Measurements from ENCODE around the gene JAK1. TPM values are rescaled to one million over a fixed set of nuclear protein-coding genes. Genes with fewer than 3 reads are reported as not detected.

The JAK1 gene
- total RNA-seq, 1 experiment from 2014 or later = 44.1 TPM

DNA sequence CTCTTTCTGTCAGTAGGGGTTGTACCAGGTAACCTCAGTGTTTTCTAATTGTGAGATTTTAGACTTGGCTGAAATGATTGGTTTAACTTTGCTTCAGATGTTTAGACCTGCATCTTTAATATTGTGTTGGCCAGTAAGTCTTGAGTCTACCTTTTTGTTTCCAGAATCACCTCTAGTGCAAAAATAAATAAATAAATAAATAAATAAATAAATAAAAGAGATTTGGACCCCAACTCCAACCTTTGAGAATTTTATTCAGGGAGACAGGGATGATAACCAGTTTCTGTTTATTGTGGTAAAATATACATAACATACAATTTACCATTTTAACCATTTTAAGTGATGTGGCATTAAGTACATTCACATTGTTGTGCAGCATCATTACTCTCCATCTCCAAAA lies 157.0 kb downstream of the JAK1 start:
- POLR2A ChIA-PET (ENCODE audit: unreplicated experiment) = no interaction called here
- DNase-seq = no peak
- Histone ChIP-seq H3K9ac (ENCODE audit: low read length) (no peak overlapping the region), H2AFZ (ENCODE audit: low read length) (no peak overlapping the region), H3K4me3 (ENCODE audit: low read length) (no peak overlapping the region), H3K9me2 (replicated peaks; ENCODE audit: low read length) (no peaks in the 10 kb centered on the region), H3K27ac (ENCODE audit: low read length) (no peak overlapping the region), H3K36me3 (ENCODE audit: low read depth, low read length) (no peaks in the 10 kb centered on the region), H4K20me1 (ENCODE audit: low read length) (no peaks in the 10 kb centered on the region), H3K4me1 (ENCODE audit: insufficient read depth, low read length) (no peaks in the 10 kb centered on the region), H3K79me2 (ENCODE audit: low read length) (no peaks in the 10 kb centered on the region), H3K27me3 (ENCODE audit: low read length) (no peaks in the 10 kb centered on the region), H3K4me2 (ENCODE audit: low read length) (no peak overlapping the region), H3K9me3 (ENCODE audit: low read length) (no peaks in the 10 kb centered on the region), H3F3A (ENCODE audit: low read length, unreplicated experiment) (no peaks in the 10 kb centered on the region)
- intact Hi-C loops (cut with micrococcal nuclease) = no loop called here
- BruUV-seq (replicated peaks) = no TSS peak
- TF ChIP-seq EZH2 (IDR thresholded peaks at IDR 0.05; ENCODE audit: low read length, unreplicated experiment) (no peak), EZH2phosphoT487 (IDR thresholded peaks at IDR 0.05; ENCODE audit: borderline replicate concordance, low read length) (no peak)
- TF ChIP-seq, protein P1, sequence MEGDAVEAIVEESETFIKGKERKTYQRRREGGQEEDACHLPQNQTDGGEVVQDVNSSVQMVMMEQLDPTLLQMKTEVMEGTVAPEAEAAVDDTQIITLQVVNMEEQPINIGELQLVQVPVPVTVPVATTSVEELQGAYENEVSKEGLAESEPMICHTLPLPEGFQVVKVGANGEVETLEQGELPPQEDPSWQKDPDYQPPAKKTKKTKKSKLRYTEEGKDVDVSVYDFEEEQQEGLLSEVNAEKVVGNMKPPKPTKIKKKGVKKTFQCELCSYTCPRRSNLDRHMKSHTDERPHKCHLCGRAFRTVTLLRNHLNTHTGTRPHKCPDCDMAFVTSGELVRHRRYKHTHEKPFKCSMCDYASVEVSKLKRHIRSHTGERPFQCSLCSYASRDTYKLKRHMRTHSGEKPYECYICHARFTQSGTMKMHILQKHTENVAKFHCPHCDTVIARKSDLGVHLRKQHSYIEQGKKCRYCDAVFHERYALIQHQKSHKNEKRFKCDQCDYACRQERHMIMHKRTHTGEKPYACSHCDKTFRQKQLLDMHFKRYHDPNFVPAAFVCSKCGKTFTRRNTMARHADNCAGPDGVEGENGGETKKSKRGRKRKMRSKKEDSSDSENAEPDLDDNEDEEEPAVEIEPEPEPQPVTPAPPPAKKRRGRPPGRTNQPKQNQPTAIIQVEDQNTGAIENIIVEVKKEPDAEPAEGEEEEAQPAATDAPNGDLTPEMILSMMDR (conservative IDR thresholded peaks at IDR 0.05; ENCODE audit: low read depth, low read length) = no peak
- CTCF ChIA-PET = no interaction called here
- ATAC-seq = no peak

DNA sequence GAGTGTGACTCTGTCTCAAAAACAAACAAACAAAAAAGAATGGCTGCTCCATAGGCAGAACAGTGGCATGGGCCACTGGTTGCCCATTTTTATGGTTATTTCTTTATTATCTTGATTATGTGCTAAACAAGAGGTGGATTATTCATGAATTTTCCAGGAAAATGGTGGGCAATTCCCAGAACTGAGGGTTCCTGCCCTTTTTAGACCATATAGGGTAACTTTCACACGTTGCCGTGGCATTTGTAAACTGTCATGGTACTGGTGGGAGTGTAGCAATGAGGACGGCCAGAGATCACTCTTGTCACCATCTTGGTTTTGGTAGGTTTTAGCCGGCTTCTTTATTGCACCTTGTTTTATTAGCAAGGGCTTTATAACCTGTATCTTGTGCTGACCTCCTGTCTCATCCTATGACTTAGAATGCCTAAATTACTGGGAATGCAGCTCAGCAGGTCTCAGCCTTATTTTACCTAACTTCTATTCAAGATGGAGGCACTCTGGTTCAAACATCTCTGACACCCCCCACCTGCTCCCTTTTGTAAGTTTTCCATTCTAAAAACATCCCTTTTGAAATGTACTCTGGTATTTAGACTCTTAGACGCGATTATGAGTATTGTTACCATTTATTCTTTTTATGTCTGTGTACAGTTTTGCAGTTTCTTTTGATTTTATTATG lies 164.4 kb downstream of the JAK1 start:
- no peaks in the 10 kb centered on the region for H3K79me2 ChIP-seq (ENCODE audit: low read length)

GRCh38 chr1:64798872-64799271 lies 167.5 kb downstream of the JAK1 start:
- no peaks in the 10 kb centered on the region for H4K20me1 ChIP-seq (ENCODE audit: low read length)
- H3K27ac ChIP-seq (ENCODE audit: low read length) = no peak overlapping the region
- no peaks in the 10 kb centered on the region for H3K4me1 ChIP-seq (ENCODE audit: insufficient read depth, low read length)
- H3F3A ChIP-seq (ENCODE audit: low read length, unreplicated experiment) = no peaks in the 10 kb centered on the region
- no peaks in the 10 kb centered on the region for H3K36me3 ChIP-seq (ENCODE audit: low read depth, low read length)
- CTCF ChIA-PET = no interaction called here
- POLR2A ChIA-PET (ENCODE audit: unreplicated experiment) = no interaction called here
- DNase-seq (no peak), ATAC-seq (no peak)
- TF ChIP-seq EZH2phosphoT487 (IDR thresholded peaks at IDR 0.05; ENCODE audit: borderline replicate concordance, low read length) (no peak), EZH2 (IDR thresholded peaks at IDR 0.05; ENCODE audit: low read length, unreplicated experiment) (no peak)
- TF ChIP-seq, protein P1 (conservative IDR thresholded peaks at IDR 0.05; ENCODE audit: low read depth, low read length) = no peak
- no peaks in the 10 kb centered on the region for H3K9me3 ChIP-seq (ENCODE audit: low read length)
- no peaks in the 10 kb centered on the region for H3K9me2 ChIP-seq (replicated peaks; ENCODE audit: low read length)
- H2AFZ ChIP-seq (ENCODE audit: low read length) = no peak overlapping the region
- no peak overlapping the region for H3K4me2 ChIP-seq (ENCODE audit: low read length)
- no peaks in the 10 kb centered on the region for H3K27me3 ChIP-seq (ENCODE audit: low read length)
- H3K9ac ChIP-seq (ENCODE audit: low read length) = no peak overlapping the region
- H3K79me2 ChIP-seq (ENCODE audit: low read length) = no peaks in the 10 kb centered on the region
- no peak overlapping the region for H3K4me3 ChIP-seq (ENCODE audit: low read length)
- no TSS peak for BruUV-seq (replicated peaks)
- intact Hi-C loops (cut with micrococcal nuclease) = no loop called here

More for the DNA sequence above, 164.4 kb downstream of the JAK1 start:
- Histone ChIP-seq H3K9ac (ENCODE audit: low read length) (no peak overlapping the region), H3K4me2 (ENCODE audit: low read length) (no peak overlapping the region), H2AFZ (ENCODE audit: low read length) (no peak overlapping the region), H3K4me3 (ENCODE audit: low read length) (no peak overlapping the region), H3K9me2 (replicated peaks; ENCODE audit: low read length) (no peaks in the 10 kb centered on the region), H3K4me1 (ENCODE audit: insufficient read depth, low read length) (no peaks in the 10 kb centered on the region), H3F3A (ENCODE audit: low read length, unreplicated experiment) (no peaks in the 10 kb centered on the region), H3K36me3 (ENCODE audit: low read depth, low read length) (no peaks in the 10 kb centered on the region), H3K9me3 (ENCODE audit: low read length) (no peaks in the 10 kb centered on the region), H3K27me3 (ENCODE audit: low read length) (no peaks in the 10 kb centered on the region), H3K27ac (ENCODE audit: low read length) (no peak overlapping the region), H4K20me1 (ENCODE audit: low read length) (no peaks in the 10 kb centered on the region)
- intact Hi-C loops (cut with micrococcal nuclease) = no loop called here
- ATAC-seq (no peak), DNase-seq (no peak)
- ChIA-PET POLR2A (ENCODE audit: unreplicated experiment) (no interaction called here), CTCF (no interaction called here)
- TF ChIP-seq, protein P1 (conservative IDR thresholded peaks at IDR 0.05; ENCODE audit: low read depth, low read length) = no peak
- TF ChIP-seq EZH2phosphoT487 (IDR thresholded peaks at IDR 0.05; ENCODE audit: borderline replicate concordance, low read length) (no peak), EZH2 (IDR thresholded peaks at IDR 0.05; ENCODE audit: low read length, unreplicated experiment) (no peak)
- no TSS peak for BruUV-seq (replicated peaks)

All from PC-3 (cell line).